ENCODE measurements around the gene PDE2A. TPM values are rescaled to one million over a fixed set of nuclear protein-coding genes. Genes with fewer than 3 reads are reported as not detected.

Gene PDE2A
- 0.37 and 1.2 TPM in 2 replicates for total RNA-seq

GRCh38 chr11:72673943-72674828 is at the start of gene PDE2A:
Gene PDE2A, minus strand, starts transcription at chr11:72674422. Its CDS starts 215 bp downstream, at chr11:72674207.

Small RNAs within 50 kb of the gene (small RNA-seq; reads per million reads assigned to genes)
- gene MIR139 = 16.4 reads per million, percentile 97 among the genes with 10 or more reads in this experiment
- not detected for gene RNU7-105P

Other genes with a start within 250 kb of the PDE2A start
- gene CLPB, start 239.9 kb downstream of the PDE2A start, total RNA-seq = 40.1 and 55.9 TPM in 2 replicates
- gene ARAP1, start 78.0 kb upstream of the PDE2A start, total RNA-seq = 65.4 and 87.4 TPM in 2 replicates
- gene STARD10, start 119.6 kb upstream of the PDE2A start, total RNA-seq = 5.5 and 7.2 TPM in 2 replicates
- gene ATG16L2, start 140.0 kb upstream of the PDE2A start, total RNA-seq = 6.2 and 10.6 TPM in 2 replicates